ENCODE measurements around the gene PTCHD1. TPM values are rescaled to one million over a fixed set of nuclear protein-coding genes. Genes with fewer than 3 reads are reported as not detected.

The PTCHD1 gene
- total RNA-seq, result not detected

DNA sequence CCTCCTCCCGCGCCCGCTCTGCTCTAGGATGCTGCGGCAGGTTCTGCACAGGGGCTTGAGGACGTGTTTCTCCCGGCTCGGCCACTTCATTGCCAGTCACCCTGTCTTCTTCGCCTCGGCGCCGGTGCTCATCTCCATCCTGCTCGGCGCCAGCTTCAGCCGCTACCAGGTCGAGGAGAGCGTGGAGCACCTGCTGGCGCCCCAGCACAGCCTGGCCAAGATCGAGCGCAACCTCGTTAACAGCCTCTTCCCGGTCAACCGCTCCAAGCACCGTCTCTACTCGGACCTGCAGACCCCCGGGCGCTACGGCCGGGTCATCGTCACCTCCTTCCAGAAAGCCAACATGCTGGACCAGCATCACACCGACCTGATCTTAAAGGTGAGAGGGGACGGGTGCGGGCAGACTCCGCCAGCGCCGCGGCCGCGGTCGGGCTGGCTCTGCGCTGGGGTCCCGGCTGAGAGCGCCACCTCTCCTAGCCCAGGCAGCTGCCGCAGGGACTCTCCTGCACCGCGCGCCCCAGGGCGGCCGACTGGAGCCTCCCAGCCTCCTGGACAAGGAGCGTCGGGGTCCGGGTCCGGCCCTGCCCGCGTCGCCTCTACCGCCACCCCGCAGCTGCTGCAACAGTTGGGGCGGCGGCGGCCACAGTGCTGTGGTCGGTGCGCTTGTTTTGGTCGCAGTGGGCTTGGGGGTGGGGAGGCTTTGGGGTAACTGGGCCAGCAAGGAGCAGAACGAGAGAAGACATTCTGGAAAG is at the start of gene PTCHD1:
Gene PTCHD1 (plus strand): TSS at position 2 of the 752 bp plus-strand sequence. CDS start 27 bp downstream, at position 29.
- Mint-ChIP-seq H3K27me3 (ENCODE audit: low read depth) (peaks cover 48% of the 10 kb centered on the region), H3K9me3 (ENCODE audit: insufficient read depth) (no peaks in the 10 kb centered on the region), H3K27ac (no peak within 1 kb of the TSS), H3K4me1 (ENCODE audit: low read depth) (peaks cover 6% of the 10 kb centered on the region), H3K36me3 (ENCODE audit: low read depth) (no peaks in the 10 kb centered on the region), H3K4me3 (no peak within 1 kb of the TSS)
- POLR2A ChIA-PET, result interaction anchor here (0.5 kb wide), 1 partner anchor 749 kb away, joined by 3 read pairs; no protein-coding TSS in a partner anchor
- CTCF ChIA-PET, result no interaction called here
- no peak for ATAC-seq
- DNase-seq, result no peak

DNA sequence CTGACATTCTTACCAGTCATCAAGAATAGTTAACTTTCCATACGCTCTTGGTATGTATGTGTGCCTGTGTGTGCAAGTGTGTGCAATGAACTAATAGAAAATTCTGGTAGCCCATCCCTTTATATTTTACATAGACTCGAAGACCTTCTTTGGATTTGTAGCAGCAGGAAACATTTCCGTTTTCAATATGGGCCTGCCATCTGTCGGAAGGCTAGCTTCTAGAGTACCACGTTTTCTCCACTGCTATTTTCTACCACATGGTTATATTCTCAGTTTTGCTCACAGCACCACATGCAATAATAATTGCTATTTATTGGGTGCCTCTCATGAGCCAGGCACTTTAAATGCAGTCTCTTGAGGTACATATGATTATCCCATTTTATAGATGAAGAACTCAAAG is 47.9 kb upstream of the PTCHD1 start:
- Mint-ChIP-seq H3K27ac (no peak overlapping the region), H3K27me3 (ENCODE audit: low read depth) (no peaks in the 10 kb centered on the region), H3K36me3 (ENCODE audit: low read depth) (no peaks in the 10 kb centered on the region), H3K9me3 (ENCODE audit: insufficient read depth) (no peaks in the 10 kb centered on the region), H3K4me3 (no peak overlapping the region), H3K4me1 (ENCODE audit: low read depth) (no peaks in the 10 kb centered on the region)
- no peak for ATAC-seq
- ChIA-PET CTCF (no interaction called here), POLR2A (no interaction called here)
- DNase-seq, result no peak

DNA sequence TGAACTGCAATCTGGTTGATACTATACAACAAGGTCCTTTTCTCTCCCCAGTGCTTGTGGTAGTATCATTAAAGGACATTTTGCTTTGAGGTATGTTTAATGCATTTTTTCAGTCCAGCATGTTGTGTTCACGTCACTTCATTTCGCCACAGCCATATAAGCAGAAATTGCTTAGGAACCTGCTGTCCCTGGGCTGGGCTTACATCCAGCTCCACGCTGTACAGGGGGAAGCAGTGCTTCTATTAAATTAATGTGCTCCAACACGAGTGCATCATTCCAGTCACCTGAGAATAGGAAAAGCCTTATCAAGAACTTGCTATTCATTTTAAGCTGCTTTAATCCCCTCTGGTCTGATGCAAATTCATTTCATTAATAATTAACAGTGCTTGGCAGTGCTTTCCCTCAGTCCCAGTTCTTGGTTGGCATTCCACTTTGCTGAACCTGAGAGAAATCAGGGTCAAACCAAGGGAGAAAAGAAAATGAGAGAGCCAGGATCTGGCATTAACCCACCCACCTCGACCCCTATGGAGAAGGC is 47.4 kb upstream of the PTCHD1 start:
- DNase-seq (no peak), ATAC-seq (no peak)
- POLR2A ChIA-PET, result no interaction called here
- CTCF ChIA-PET, result no interaction called here
- H3K4me1 Mint-ChIP-seq (ENCODE audit: low read depth), result no peaks in the 10 kb centered on the region
- no peaks in the 10 kb centered on the region for H3K36me3 Mint-ChIP-seq (ENCODE audit: low read depth)
- H3K27me3 Mint-ChIP-seq (ENCODE audit: low read depth), result no peaks in the 10 kb centered on the region
- no peak overlapping the region for H3K4me3 Mint-ChIP-seq
- H3K9me3 Mint-ChIP-seq (ENCODE audit: insufficient read depth), result no peaks in the 10 kb centered on the region
- H3K27ac Mint-ChIP-seq, result no peak overlapping the region

DNA sequence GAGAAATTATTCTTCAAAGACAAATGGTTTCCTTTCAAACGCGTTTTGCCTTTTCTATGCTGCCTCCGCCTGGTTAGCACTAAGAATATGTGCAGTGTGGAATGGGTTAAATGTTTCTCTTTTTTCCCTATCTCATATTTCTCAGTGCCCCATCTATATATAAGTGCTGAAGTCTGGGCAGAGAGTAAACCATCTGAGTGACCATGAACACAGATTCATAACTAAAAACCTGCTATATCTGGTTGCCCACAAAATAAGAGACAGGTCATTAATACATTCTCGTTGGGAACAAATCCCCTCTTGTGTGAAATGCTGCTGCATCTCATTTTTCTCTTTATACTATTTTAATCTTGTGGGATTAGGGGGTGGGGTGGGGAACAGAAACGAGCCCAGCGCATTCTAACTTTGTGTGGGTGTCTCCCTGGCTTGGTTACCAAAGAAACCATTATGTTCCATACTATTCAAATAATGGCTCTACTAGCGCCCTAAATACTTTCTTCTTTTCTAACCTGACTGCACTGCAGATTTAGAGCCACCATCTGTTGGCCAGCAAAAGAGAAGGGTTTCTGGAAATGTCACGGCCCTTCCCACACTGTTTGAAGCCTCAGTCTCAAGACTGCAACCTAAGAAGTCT is 42.2 kb upstream of the PTCHD1 start:
- no peaks in the 10 kb centered on the region for H3K4me1 Mint-ChIP-seq (ENCODE audit: low read depth)
- no peak overlapping the region for H3K4me3 Mint-ChIP-seq
- no peak for DNase-seq
- ChIA-PET POLR2A (no interaction called here), CTCF (no interaction called here)
- H3K27ac Mint-ChIP-seq, result no peak overlapping the region
- no peaks in the 10 kb centered on the region for H3K9me3 Mint-ChIP-seq (ENCODE audit: insufficient read depth)
- no peaks in the 10 kb centered on the region for H3K27me3 Mint-ChIP-seq (ENCODE audit: low read depth)
- H3K36me3 Mint-ChIP-seq (ENCODE audit: low read depth), result no peaks in the 10 kb centered on the region
- no peak for ATAC-seq

DNA sequence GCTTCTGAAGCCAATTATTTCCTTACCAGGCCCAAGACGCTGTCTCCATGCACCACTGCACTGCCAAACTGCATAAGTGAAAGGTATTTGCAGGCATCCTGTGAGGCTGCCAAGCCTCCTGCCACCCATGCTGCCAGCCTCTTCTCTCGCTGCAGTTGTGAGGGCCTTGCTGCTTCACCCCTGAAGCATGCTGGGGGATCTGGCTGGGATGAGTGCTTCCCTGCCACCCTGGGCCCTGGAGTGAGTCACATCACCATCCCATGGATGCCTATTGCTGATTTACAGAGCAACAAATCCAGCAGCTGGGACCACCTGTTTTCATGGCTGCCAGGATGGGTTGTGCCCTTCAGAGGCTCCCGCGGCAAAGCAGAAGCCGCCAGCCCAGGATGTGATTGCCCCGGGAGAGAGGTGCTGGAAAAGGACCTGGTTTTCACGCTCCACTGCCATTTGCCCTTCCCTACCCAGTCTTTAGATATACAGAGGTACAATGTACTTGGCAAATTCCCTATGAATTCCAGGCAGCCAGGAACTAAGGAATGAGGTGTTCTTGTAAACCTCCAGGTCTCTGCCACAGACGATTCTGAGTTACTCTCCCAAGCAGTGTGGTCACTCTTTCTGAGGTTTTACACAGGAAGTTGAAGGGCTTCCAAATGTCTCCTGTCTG is 41.5 kb upstream of the PTCHD1 start:
- Mint-ChIP-seq H3K4me1 (ENCODE audit: low read depth) (no peaks in the 10 kb centered on the region), H3K27me3 (ENCODE audit: low read depth) (no peaks in the 10 kb centered on the region), H3K4me3 (no peak overlapping the region), H3K27ac (no peak overlapping the region), H3K9me3 (ENCODE audit: insufficient read depth) (no peaks in the 10 kb centered on the region), H3K36me3 (ENCODE audit: low read depth) (no peaks in the 10 kb centered on the region)
- no peak for ATAC-seq
- no peak for DNase-seq
- ChIA-PET CTCF (no interaction called here), POLR2A (no interaction called here)

DNA sequence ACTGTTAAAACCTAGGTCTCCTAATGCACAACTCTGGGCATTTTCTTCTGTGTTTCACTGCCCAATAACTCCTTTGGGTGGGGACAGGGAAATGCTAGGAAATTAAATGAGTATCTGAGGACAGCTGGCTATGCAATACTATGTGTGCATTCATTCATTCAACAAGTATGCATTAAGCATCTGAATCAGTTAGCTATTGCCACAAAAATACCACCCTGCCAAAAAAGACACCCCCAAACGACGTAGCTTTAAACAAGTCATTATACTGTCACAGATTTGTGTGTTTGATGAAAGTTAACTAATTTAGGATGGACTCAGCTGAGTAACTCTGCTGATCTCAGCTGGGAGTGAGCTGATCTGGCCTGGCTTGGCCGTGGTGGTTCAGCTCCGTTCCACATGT is 29.8 kb upstream of the PTCHD1 start:
- ChIA-PET CTCF (no interaction called here), POLR2A (no interaction called here)
- no peak overlapping the region for H3K27ac Mint-ChIP-seq
- no peaks in the 10 kb centered on the region for H3K27me3 Mint-ChIP-seq (ENCODE audit: low read depth)
- H3K4me3 Mint-ChIP-seq, result no peak overlapping the region
- no peaks in the 10 kb centered on the region for H3K4me1 Mint-ChIP-seq (ENCODE audit: low read depth)
- no peaks in the 10 kb centered on the region for H3K9me3 Mint-ChIP-seq (ENCODE audit: insufficient read depth)
- ATAC-seq (no peak), DNase-seq (no peak)
- H3K36me3 Mint-ChIP-seq (ENCODE audit: low read depth), result no peaks in the 10 kb centered on the region

DNA sequence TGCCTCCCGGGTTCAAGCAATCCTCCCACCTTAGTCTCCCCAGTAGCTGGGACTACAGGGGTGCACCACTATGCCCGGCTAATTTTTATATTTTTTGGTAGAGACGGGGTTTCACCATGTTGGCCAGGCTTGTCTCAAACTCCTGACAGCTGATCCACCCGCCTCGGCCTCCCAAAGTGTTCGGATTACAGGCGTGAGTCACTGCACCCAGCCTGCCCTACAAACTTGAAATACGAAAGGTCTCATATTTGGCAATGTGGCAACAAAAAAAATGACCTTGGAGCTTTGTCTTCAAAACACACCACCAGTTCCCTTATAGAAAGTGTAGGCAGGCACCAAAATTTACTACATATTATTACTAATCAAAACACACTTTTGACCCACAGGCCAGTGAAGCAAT is 22.9 kb upstream of the PTCHD1 start:
- H3K9me3 Mint-ChIP-seq (ENCODE audit: insufficient read depth), result no peaks in the 10 kb centered on the region
- H3K27me3 Mint-ChIP-seq (ENCODE audit: low read depth), result no peaks in the 10 kb centered on the region
- no peaks in the 10 kb centered on the region for H3K4me1 Mint-ChIP-seq (ENCODE audit: low read depth)
- CTCF ChIA-PET, result no interaction called here
- DNase-seq (no peak), ATAC-seq (no peak)
- POLR2A ChIA-PET, result no interaction called here
- H3K27ac Mint-ChIP-seq, result no peak overlapping the region
- H3K36me3 Mint-ChIP-seq (ENCODE audit: low read depth), result no peaks in the 10 kb centered on the region
- no peak overlapping the region for H3K4me3 Mint-ChIP-seq

DNA sequence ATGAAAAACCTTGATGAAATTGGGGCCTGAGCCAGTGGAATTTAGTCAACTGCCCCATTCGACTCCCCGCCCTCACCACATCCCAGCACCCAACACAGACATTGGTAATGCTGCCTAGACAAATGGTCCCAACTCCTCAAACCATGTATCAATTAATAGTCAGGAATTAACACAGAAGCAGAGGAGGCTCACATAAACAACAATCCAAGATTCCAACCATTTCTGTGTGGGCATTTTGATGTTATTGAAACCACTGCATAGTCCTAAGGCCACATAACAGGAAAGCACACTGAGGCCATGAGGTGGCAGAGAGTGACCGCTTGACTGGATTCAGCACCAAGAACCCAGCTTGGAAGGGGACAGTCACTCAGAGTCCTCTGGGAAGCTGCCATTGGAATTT is 22.5 kb upstream of the PTCHD1 start:
- no peak overlapping the region for H3K4me3 Mint-ChIP-seq
- POLR2A ChIA-PET, result no interaction called here

DNA sequence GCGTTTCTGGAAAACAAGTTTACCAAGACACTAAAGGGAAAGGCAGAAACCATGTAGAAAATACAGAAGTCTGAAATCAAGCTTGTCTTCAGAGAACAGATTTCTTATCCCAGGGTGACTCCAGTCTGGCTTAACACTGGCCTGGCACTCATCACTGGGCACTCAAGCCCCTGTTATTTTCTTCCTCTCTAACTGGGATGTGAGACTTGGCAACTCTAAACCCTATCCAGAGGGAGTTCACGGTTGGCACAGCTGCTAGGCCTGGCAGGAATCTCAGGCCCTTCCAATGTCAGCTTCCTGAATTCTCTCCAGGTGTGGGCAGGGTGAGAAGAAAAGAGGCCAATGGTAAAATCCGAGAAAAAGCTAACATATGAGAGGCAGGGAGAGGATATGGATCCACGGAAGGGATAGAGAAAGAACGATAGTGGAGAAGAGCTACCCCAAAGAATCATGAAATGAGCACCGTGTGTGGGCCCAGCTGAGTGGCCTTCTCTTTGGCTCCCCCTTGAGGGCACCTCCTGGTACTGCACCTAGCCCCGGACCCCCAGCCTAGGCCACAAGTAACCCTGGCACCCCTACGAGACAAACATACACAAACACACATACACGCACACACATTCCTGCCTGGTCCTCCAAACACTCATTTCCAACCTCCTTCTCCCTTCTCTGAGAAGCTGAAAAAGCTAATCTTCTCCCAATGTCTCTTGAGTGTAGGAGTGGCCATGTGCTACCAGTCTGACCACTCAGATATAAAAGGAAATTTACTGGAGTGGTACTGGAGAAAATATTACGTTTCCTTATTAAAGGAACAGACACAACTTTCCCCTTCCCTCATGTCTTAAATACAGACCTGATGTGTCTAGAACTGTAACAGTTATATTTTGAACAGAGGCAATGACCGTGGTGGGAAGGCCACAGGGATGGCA is 16.6 kb upstream of the PTCHD1 start:
- POLR2A ChIA-PET, result no interaction called here

More for the DNA sequence above, 22.5 kb upstream of the PTCHD1 start:
- no peaks in the 10 kb centered on the region for H3K4me1 Mint-ChIP-seq (ENCODE audit: low read depth)
- no peaks in the 10 kb centered on the region for H3K9me3 Mint-ChIP-seq (ENCODE audit: insufficient read depth)
- DNase-seq (no peak), ATAC-seq (no peak)
- CTCF ChIA-PET, result no interaction called here
- H3K27ac Mint-ChIP-seq, result no peak overlapping the region
- H3K36me3 Mint-ChIP-seq (ENCODE audit: low read depth), result no peaks in the 10 kb centered on the region
- no peaks in the 10 kb centered on the region for H3K27me3 Mint-ChIP-seq (ENCODE audit: low read depth)

DNA sequence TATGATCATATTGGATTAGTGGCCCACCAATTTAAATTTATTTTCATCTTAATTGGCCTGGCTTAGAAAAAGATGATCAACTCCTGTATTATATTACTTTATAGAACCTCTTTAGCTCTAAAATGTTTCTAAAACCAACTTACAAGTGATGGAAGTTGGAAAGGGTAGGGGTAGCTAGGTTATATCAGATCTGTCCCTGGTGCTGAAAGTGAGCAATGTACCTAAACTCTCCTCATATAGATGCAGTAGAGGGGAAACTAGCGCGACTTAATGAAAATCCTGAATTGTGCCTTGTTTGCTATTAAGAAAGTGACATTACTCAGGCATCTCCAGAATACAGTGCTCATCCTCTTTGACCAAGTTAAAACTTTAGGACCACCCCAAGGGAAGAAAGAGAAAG is 7.5 kb upstream of the PTCHD1 start:
- no peak overlapping the region for H3K4me3 Mint-ChIP-seq
- no peaks in the 10 kb centered on the region for H3K36me3 Mint-ChIP-seq (ENCODE audit: low read depth)
- POLR2A ChIA-PET, result no interaction called here
- no peaks in the 10 kb centered on the region for H3K9me3 Mint-ChIP-seq (ENCODE audit: insufficient read depth)
- ATAC-seq (no peak), DNase-seq (no peak)
- CTCF ChIA-PET, result no interaction called here
- peaks cover 15% of the 10 kb centered on the region for H3K27me3 Mint-ChIP-seq (ENCODE audit: low read depth)
- no peak overlapping the region for H3K27ac Mint-ChIP-seq
- peaks cover 2% of the 10 kb centered on the region for H3K4me1 Mint-ChIP-seq (ENCODE audit: low read depth)

More for the DNA sequence above, 16.6 kb upstream of the PTCHD1 start:
- CTCF ChIA-PET, result interaction anchor here (0.6 to 1.4 kb wide), 2 partner anchors 13 to 21 kb away, joined by 3 read pairs; no protein-coding TSS in a partner anchor
- ATAC-seq, result peak; percentile 51
- no peak overlapping the region for H3K27ac Mint-ChIP-seq
- H3K4me3 Mint-ChIP-seq, result no peak overlapping the region
- H3K4me1 Mint-ChIP-seq (ENCODE audit: low read depth), result no peaks in the 10 kb centered on the region
- DNase-seq, result peak; percentile 36
- H3K36me3 Mint-ChIP-seq (ENCODE audit: low read depth), result no peaks in the 10 kb centered on the region
- H3K27me3 Mint-ChIP-seq (ENCODE audit: low read depth), result no peaks in the 10 kb centered on the region
- H3K9me3 Mint-ChIP-seq (ENCODE audit: insufficient read depth), result no peaks in the 10 kb centered on the region

DNA sequence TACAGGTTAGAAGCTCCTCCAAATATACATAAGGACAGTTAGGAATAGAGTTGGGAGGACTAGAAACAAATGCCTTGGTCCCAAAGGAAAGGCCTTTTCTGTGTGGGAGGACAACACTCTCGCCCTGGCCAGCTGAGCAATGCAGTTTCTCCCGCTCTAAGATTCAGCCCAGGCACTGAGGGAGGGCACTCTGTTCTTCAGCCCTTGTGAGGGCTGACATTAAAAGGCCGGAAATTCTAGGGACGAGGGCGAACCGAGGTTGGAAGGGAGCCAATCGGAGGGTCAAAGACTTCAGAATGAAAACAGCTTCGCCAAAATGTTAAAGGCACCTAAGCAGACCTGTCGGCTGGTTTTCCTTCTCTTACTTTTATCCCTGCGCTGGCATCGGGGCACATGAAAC is 2.9 kb upstream of the PTCHD1 start:
- H3K36me3 Mint-ChIP-seq (ENCODE audit: low read depth), result no peaks in the 10 kb centered on the region
- CTCF ChIA-PET, result no interaction called here
- peaks cover 46% of the 10 kb centered on the region for H3K27me3 Mint-ChIP-seq (ENCODE audit: low read depth)

More for the DNA sequence above, 2.9 kb upstream of the PTCHD1 start:
- POLR2A ChIA-PET, result no interaction called here
- Mint-ChIP-seq H3K27ac (no peak overlapping the region), H3K4me1 (ENCODE audit: low read depth) (peaks cover 6% of the 10 kb centered on the region), H3K4me3 (no peak overlapping the region), H3K9me3 (ENCODE audit: insufficient read depth) (no peaks in the 10 kb centered on the region)
- DNase-seq, result no peak
- ATAC-seq, result no peak

Data from activated CD8-positive, alpha-beta T cell treated with anti-CD3 and anti-CD28 coated beads, Interleukin-2, amount 10 ng/mL, durations not matched to agents 7 days and 5 days (primary cell).